Esophagus muscularis mucosa (tissue), 4 donors: ENCODE measurements around the gene CNNM1. TPM values are rescaled to one million over a fixed set of nuclear protein-coding genes. Genes with fewer than 3 reads are reported as not detected.

ENCODE experiments used
- DNase-seq: peaks from one replicate; pipeline ENCODE4 v3.0.0-alpha.2; 2017; ENCODE audit errors: extremely low spot score
- H3K27ac ChIP-seq, 4 donors: fragments of 200-600 bp; sonication (generic); replicated peaks in 1 of 4; 1 replicate in 3 of 4; 2 replicates in 1 of 4; pipeline ENCODE4 v1.5.1; 2016 to 2019; ENCODE audit warnings: mild to moderate bottlenecking in 1 of 4
- H3K27me3 ChIP-seq, 4 donors: fragments of 200-600 bp; sonication (generic); one replicate each; pipeline versions ENCODE4 v1.5.1 to v1.6.0; 2016 to 2019
- H3K36me3 ChIP-seq, 4 donors: fragments of 200-600 bp; sonication (generic); one replicate each; pipeline ENCODE4 v1.5.1; 2016 to 2019
- H3K4me1 ChIP-seq, 4 donors: fragments of 200-600 bp; sonication (generic); one replicate each; pipeline ENCODE4 v1.5.1; 2016 to 2019
- H3K4me3 ChIP-seq, 4 donors: fragments of 200-600 bp; sonication (generic); 1 replicate in 2 of 4; 2 replicates in 2 of 4; pipeline ENCODE4 v1.5.1; 2016 to 2019; ENCODE audit warnings: mild to moderate bottlenecking in 4 of 4, moderate library complexity in 1 of 4
- H3K9me3 ChIP-seq, 4 donors: fragments of 200-600 bp; sonication (generic); 1 replicate in 3 of 4; 2 replicates in 1 of 4; pipeline ENCODE4 v1.5.1; 2016 to 2019
- EP300 ChIP-seq: sonication (generic); formaldehyde crosslinking; IDR thresholded peaks from one replicate; pipeline ENCODE4 v1.6.1; 2017; ENCODE audit warnings: antibody characterized with exemption
- POLR2A ChIP-seq: fragments of 450-650 bp; IDR thresholded peaks from one replicate; pipeline ENCODE4 v1.6.1; 2017; ENCODE audit warnings: antibody characterized with exemption, moderate library complexity, mild to moderate bottlenecking, low read depth
- POLR2AphosphoS5 ChIP-seq, 2 donors: sonication (generic); formaldehyde crosslinking; IDR thresholded peaks; one replicate each; pipeline ENCODE4 v1.6.1; 2017; ENCODE audit warnings: antibody characterized with exemption in 2 of 2
- WGBS: methylation state at CpG from one replicate; pipeline ENCODE4 v1.1.5; 2018; 5-methylcytosine and 5-hydroxymethylcytosine counted together
- intact Hi-C: fragments of 100-400 bp; cut with DNase I; formaldehyde crosslinking; loops from one replicate; pipeline ENCODE4 v1.15.1; 2023
- total RNA-seq, 4 donors: library from RNA; depleted of rRNA; stranded (reverse); fragments of >200 nt; gene quantifications; one replicate each; pipeline versions ENCODE4 v1.1.0 to v1.2.1, GENCODE V29; 2016
- TF ChIP-seq, protein P1 (sequence below), 3 experiments: fragments of 200-600 bp in 2 of 3; fragments of 450-650 bp in 1 of 3; sonication (generic) in 2 of 3; IDR thresholded peaks; one replicate each; pipeline ENCODE4 v1.5.1; 2017 to 2019; ENCODE audit warnings: antibody characterized with exemption in 3 of 3, mild to moderate bottlenecking in 2 of 3, moderate library complexity in 1 of 3

The CNNM1 gene
- total RNA-seq, 4 donors from 2014 or later, result 1.7 to 3.4 (median 2.7) TPM

DNA sequence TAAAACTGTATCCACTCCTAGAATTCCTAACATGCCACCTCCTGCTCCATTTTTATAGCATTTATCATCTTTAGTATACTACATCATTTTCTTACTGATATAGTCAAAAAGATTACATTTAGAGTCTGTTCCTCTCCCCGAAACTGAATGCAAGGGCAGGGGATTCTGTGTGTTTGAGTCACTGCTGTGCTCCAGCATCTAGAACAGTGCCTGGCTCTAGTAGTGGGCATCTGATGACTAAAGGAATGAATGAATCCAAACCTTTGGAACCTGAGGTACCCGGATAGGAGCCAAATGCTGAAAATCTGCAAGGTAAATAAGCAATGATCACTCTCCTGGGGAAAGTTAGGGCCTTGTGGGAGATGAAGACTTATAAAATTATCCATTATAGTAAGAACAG lies 82.4 kb downstream of the CNNM1 start:
- no peak for TF ChIP-seq POLR2A
- TF ChIP-seq, protein P1, sequence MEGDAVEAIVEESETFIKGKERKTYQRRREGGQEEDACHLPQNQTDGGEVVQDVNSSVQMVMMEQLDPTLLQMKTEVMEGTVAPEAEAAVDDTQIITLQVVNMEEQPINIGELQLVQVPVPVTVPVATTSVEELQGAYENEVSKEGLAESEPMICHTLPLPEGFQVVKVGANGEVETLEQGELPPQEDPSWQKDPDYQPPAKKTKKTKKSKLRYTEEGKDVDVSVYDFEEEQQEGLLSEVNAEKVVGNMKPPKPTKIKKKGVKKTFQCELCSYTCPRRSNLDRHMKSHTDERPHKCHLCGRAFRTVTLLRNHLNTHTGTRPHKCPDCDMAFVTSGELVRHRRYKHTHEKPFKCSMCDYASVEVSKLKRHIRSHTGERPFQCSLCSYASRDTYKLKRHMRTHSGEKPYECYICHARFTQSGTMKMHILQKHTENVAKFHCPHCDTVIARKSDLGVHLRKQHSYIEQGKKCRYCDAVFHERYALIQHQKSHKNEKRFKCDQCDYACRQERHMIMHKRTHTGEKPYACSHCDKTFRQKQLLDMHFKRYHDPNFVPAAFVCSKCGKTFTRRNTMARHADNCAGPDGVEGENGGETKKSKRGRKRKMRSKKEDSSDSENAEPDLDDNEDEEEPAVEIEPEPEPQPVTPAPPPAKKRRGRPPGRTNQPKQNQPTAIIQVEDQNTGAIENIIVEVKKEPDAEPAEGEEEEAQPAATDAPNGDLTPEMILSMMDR (IDR thresholded peaks at IDR 0.05), result no peak
- no peak for TF ChIP-seq EP300
- TF ChIP-seq POLR2AphosphoS5 (IDR thresholded peaks at IDR 0.05), result no peak
- peaks cover 5 to 16% (median 8%) of the 10 kb centered on the region in 4 donors for H3K36me3 ChIP-seq
- no peak overlapping the region for H3K4me3 ChIP-seq
- 86% methylated on average over 2 of the region's 2 CpGs for WGBS
- intact Hi-C loops, result no loop called here
- peaks cover 11 to 19% (median 16%) of the 10 kb centered on the region in 4 donors for H3K4me1 ChIP-seq
- no peak overlapping the region for H3K27ac ChIP-seq
- H3K9me3 ChIP-seq, result no peaks in the 10 kb centered on the region
- H3K27me3 ChIP-seq, result no peaks in the 10 kb centered on the region
- DNase-seq, result no peak

DNA sequence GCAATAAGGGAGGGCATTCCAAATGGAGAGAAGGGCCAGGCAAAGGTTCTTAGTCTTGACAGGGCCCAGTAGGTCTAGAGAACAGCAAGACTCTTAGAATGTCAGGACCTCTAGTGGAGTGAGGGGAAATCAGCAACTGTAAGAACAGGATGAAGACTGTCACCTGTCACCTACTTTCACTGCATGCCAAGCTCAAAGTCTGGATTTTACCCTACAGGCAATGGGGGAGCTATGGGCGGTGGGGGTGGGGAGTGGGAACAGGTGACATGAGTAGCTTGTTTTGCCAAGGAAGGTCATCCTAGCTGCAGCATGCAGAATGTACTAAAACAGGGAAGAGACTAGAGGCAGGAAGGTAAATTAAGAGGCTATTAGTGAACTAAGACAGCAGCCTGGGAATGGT lies 82.9 kb downstream of the CNNM1 start:
- peaks cover 11 to 19% (median 16%) of the 10 kb centered on the region in 4 donors for H3K4me1 ChIP-seq
- WGBS, result 87% methylated on average over 1 of the region's 1 CpG
- intact Hi-C loops, result no loop called here
- H3K4me3 ChIP-seq, result no peak overlapping the region
- no peaks in the 10 kb centered on the region for H3K27me3 ChIP-seq
- no peak overlapping the region for H3K27ac ChIP-seq
- no peak for DNase-seq
- TF ChIP-seq POLR2AphosphoS5 (IDR thresholded peaks at IDR 0.05), result no peak
- TF ChIP-seq, protein P1 (IDR thresholded peaks at IDR 0.05), result no peak
- TF ChIP-seq EP300, result no peak
- no peak for TF ChIP-seq POLR2A
- H3K36me3 ChIP-seq, result peaks cover 0 to 11% (median 3%) of the 10 kb centered on the region in 4 donors
- H3K9me3 ChIP-seq, result no peaks in the 10 kb centered on the region

DNA sequence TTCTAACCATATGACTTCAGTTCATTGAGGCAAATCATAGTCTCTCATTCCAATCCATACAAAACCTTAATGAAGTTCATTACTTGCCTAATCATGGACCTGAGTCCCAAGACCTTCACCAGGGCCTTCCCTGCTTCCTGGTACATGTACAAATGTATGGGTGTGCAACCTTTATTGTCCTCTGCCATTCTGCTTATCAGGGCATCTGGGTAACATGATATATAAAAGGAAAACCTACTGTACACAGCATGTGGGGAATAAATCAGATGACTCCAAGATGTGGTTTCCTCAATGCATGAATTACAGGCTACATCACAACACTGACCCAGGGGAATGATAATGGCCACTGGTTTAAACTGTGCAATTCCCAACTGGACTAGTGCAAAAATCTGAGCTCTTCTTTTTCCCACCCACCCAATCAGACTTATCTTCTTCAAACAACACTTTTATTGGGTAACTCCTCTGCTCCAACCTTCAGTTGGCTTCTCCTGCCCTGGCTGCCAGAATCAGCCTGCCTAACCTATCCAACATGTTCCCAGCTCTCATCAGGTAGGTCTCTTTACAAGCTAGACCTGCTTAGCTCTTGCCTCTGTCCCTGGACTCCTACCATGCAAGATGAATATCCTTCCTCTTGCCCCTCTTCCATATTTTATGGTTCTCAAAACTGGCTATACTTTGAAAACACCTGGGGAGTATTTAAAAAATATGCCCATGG lies 89.9 kb downstream of the CNNM1 start:
- TF ChIP-seq, protein P1 (IDR thresholded peaks at IDR 0.05), result no peak
- TF ChIP-seq EP300 (no peak), POLR2A (no peak), POLR2AphosphoS5 (IDR thresholded peaks at IDR 0.05) (no peak)
- H3K4me3 ChIP-seq, result no peak overlapping the region
- DNase-seq, result no peak
- intact Hi-C loops, result no loop called here
- no peaks in the 10 kb centered on the region for H3K27me3 ChIP-seq
- H3K27ac ChIP-seq, result no peak overlapping the region
- peaks cover 0 to 2% (median 0%) of the 10 kb centered on the region in 4 donors for H3K4me1 ChIP-seq
- no peaks in the 10 kb centered on the region for H3K9me3 ChIP-seq
- peaks cover 18 to 34% (median 29%) of the 10 kb centered on the region in 4 donors for H3K36me3 ChIP-seq

DNA sequence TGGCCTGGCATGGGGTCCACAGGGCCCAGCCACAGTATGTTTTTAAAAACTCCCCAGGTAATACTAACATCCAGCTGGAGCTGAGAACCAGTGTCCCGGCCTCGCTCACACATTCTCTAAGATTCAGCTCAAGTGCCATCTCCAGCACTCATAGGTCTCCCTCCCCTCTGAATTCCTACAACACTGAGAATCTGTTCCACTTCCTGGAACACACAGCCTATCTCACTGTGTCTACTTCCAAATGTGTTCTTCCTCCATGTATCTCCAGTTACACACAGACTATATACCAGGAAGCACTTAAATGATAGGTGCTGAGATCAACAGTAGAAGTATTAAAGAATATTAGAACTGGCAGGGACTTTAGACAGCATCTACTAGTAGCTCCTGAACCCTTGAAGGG lies 90.5 kb downstream of the CNNM1 start:
- Histone ChIP-seq H3K36me3 (peaks cover 18 to 38% (median 30%) of the 10 kb centered on the region in 4 donors), H3K27ac (no peak overlapping the region), H3K4me1 (peaks cover 0 to 2% (median 0%) of the 10 kb centered on the region in 4 donors), H3K9me3 (no peaks in the 10 kb centered on the region), H3K27me3 (no peaks in the 10 kb centered on the region), H3K4me3 (no peak overlapping the region)
- no peak for TF ChIP-seq POLR2AphosphoS5 (IDR thresholded peaks at IDR 0.05)
- TF ChIP-seq, protein P1 (IDR thresholded peaks at IDR 0.05), result no peak
- no peak for TF ChIP-seq EP300
- no peak for TF ChIP-seq POLR2A
- DNase-seq, result no peak
- 98% methylated on average over 2 of the region's 2 CpGs for WGBS
- intact Hi-C loops, result no loop called here
